Lower lobe of right lung (tissue), 2 donors: Measurements from ENCODE around the gene CDH7. TPM values are rescaled to one million over a fixed set of nuclear protein-coding genes. Genes with fewer than 3 reads are reported as not detected.

Experiments used
- ATAC-seq, 2 donors: fragments of 200-7000 bp; cut with Tn5 transposase; one replicate each; pipeline ENCODE4 v1.9.1; 2020 to 2022; ENCODE audit warnings: mild to moderate bottlenecking in 2 of 2, moderate library complexity in 2 of 2
- DNase-seq: peaks from one replicate; pipeline ENCODE4 v3.0.0-alpha.2; 2020
- H3K27ac ChIP-seq: fragments of 200-600 bp; one replicate; pipeline ENCODE4 v1.8.0; 2022
- H3K27me3 ChIP-seq: fragments of 200-600 bp; one replicate; pipeline ENCODE4 v1.8.0; 2022; ENCODE audit warnings: low read depth
- H3K36me3 ChIP-seq: fragments of 200-600 bp; one replicate; pipeline ENCODE4 v1.8.0; 2022; ENCODE audit warnings: mild to moderate bottlenecking
- H3K4me1 ChIP-seq: fragments of 200-600 bp; one replicate; pipeline ENCODE4 v1.8.0; 2022
- H3K4me3 ChIP-seq: fragments of 200-600 bp; one replicate; pipeline ENCODE4 v1.8.0; 2022; ENCODE audit warnings: mild to moderate bottlenecking
- H3K9me3 ChIP-seq: fragments of 200-600 bp; one replicate; pipeline ENCODE4 v1.8.0; 2022
- CTCF ChIP-seq: fragments of 200-600 bp; IDR thresholded peaks from one replicate; pipeline ENCODE4 v1.8.0; 2022; ENCODE audit warnings: antibody characterized with exemption, mild to moderate bottlenecking
- intact Hi-C: fragments of 100-400 bp; cut with DNase I; formaldehyde crosslinking; loops from one replicate; pipeline ENCODE4 v1.11.0; 2022
- total RNA-seq: library from RNA; stranded (reverse); fragmentation: NEBNext Ultra II Directional; extraction: Animal tissue kit (Norgen Biotek cat#: 25700); gene quantifications from one replicate; pipeline ENCODE4 v1.2.1, GENCODE V29; 2021
- donor health status: DM: no; HTN: yes; CAD: no; lungs with severe emphysema.

CDH7 gene
- total RNA-seq, 1 donor from 2014 or later = not detected

- intact Hi-C loops = no loop called here
- TF ChIP-seq CTCF = no peak
- Histone ChIP-seq H3K27ac (no peak overlapping the region), H3K4me1 (no peaks in the 10 kb centered on the region), H3K36me3 (no peaks in the 10 kb centered on the region), H3K4me3 (no peak overlapping the region), H3K9me3 (no peaks in the 10 kb centered on the region), H3K27me3 (no peaks in the 10 kb centered on the region)
- ATAC-seq = no peak
- no peak for DNase-seq
Observed at GRCh38 chr18:65936678-65937077, 185.9 kb downstream of the CDH7 start.

GRCh38 chr18:65937180-65937579 lies 186.4 kb downstream of the CDH7 start:
- DNase-seq = no peak
- Histone ChIP-seq H3K36me3 (no peaks in the 10 kb centered on the region), H3K27ac (no peak overlapping the region), H3K9me3 (no peaks in the 10 kb centered on the region), H3K27me3 (no peaks in the 10 kb centered on the region), H3K4me1 (no peaks in the 10 kb centered on the region), H3K4me3 (no peak overlapping the region)
- ATAC-seq = no peak
- TF ChIP-seq CTCF = no peak
- intact Hi-C loops = no loop called here

- Histone ChIP-seq H3K4me3 (no peak overlapping the region), H3K9me3 (no peaks in the 10 kb centered on the region), H3K27me3 (no peaks in the 10 kb centered on the region), H3K4me1 (no peaks in the 10 kb centered on the region), H3K27ac (no peak overlapping the region), H3K36me3 (no peaks in the 10 kb centered on the region)
- ATAC-seq (no peak), DNase-seq (no peak)
- intact Hi-C loops = no loop called here
- TF ChIP-seq CTCF = peak; percentile 15
Observed at GRCh38 chr18:65938592-65939372, 188.0 kb downstream of the CDH7 start.
